HG02610 (cell line): Measurements from ENCODE around the gene OR8I2.
"Not testable (repeated sequence)": the region's sequence is repeated elsewhere in the genome, so short reads cannot be mapped to it uniquely, and the experiment has no call there.

Experiments used
- ATAC-seq: cut with Tn5 transposase; IDR thresholded peaks from one replicate; pipeline ENCODE4 v1.9.1; 2021; ENCODE audit warnings: mild to moderate bottlenecking, moderate library complexity; ENCODE audit not compliant: unreplicated experiment

The OR8I2 gene

GRCh38 chr11:56093008-56093407 lies at the start of gene OR8I2:
OR8I2 (plus strand) TSS chr11:56093308; CDS start chr11:56093308, 0 bp downstream.
- ATAC-seq: no peak

DNA sequence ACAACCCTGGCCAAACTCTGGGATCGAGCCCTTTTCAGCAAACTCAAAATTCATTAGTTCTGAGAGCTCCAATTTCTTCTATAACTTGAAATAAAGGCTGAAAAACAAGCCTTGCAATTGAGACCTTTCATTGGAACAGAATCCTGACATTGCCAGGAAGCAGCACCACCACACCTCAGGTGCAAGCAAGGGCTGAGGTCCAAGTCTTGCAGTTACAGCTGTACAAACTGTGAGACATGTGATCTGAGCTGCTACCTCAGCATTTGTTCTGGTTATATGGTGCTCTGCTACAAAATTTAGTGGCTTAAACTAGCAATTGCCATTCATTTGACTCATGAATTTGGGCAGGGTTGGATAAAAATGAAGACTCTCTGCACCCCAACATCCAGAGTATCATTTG lies 47.6 kb upstream of the OR8I2 start:
- no peak for ATAC-seq

- ATAC-seq: no peak
These were observed 44.6 kb upstream of the OR8I2 start for GRCh38 chr11:56048480-56048879.

DNA sequence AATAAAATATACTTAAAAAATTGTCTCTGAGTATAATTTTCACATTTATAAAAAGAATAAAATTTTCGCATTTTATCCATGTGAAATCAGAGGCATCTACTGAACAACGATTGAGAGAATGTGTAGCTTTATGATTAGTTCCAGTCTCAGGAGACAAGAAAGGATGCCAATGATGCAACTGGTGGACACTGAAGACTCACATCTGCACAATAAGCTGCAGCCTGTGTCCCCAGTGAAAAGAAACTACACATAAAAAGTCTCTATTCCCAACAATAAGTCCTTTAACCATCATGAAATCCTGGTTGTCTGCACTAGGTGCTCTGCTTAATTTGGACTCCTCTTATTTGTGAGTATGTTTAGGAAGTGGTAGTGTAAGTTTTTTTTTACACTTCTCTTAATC lies 43.6 kb upstream of the OR8I2 start:
- no peak for ATAC-seq

DNA sequence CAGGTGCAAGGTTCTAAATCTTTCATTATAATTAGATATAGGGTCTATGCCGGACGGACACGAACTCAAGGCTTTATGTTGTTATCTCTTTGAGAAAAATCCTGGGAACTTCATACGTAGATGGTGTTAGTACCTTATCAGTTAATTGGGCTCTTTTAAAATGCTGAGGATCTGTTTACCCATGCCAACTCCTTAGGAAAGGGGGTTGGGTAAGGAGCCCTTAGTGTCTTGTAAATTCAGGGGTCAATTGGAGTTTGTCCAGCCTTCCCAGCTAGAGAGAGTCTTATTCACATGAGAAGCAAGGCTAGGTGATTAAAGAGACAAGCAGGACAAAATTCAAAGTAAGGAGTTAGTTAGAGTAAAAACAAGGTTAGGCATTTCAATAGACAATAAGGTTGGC lies 36.7 kb upstream of the OR8I2 start:
- not testable (repeated sequence) for ATAC-seq

- ATAC-seq: not testable (repeated sequence)
These were observed 35.4 kb upstream of the OR8I2 start for GRCh38 chr11:56057661-56058237.

DNA sequence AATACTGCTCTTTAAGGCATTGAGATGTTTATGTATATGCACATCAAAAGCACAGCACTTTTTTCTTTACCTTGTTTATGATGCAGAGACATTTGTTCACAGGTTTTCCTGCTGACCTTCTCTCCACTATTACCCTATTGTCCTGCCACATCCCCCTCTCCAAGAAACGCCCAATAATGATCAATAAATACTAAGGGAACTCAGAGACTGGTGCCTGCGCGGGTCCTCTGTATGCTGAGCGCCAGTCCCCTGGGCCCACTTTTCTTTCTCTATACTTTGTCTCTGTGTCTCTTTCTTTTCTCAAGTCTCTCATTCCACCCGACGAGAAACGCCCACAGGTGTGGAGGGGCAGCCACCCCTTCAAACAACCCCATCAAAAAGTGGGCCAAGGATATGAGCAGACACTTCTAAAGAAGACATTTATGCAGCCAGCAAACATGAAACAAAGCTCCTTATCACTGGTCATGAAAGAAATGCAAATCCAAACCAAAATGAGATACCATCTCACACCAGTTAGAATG lies 34.8 kb upstream of the OR8I2 start:
- ATAC-seq: not testable (repeated sequence)

DNA sequence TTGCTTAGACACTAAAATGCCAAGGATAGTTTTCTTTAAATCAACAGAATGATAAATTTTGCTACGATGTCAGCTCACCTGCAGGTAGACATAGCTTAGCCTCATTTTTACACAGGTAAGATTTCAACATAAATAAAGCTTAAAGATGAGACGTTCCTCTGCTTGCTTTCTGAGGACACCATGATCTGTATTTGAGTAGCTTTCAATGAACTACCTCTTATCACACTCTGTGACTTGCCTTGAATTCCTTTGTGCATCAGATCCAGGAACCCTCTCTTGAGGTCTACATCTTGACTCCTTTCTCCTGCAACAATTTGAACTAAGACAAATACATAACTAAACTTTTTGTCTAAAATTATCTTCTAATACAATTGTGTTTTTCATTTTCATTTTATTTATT lies 26.1 kb upstream of the OR8I2 start:
- ATAC-seq: no peak

- no peak for ATAC-seq
These were observed 3.4 kb upstream of the OR8I2 start for GRCh38 chr11:56089697-56090096.

DNA sequence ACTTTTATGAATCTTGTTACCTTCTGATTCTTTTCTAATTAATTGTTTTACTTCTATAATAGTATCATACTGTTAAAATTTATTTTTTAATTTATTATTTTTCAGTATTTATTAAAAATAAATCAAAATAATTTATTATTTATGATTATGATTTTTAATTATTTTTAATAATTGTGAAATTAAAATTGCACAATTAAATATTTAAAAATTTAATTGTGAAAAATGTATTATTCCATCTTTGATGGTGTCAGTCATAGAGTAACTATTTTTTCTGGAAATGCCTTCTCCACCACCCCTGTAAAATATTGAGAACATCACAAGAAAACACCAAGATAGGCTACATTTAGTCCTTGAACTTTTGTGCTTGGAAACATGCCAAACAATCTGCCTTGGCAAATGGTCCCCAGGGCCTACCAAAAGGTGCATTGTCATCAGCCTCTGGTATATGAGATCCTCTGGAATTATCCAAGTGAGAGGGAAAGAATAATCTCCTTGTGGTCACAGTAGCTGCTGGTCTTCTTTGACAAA lies 10.2 kb downstream of the OR8I2 start, which contains the start of gene OR8H2:
Gene OR8H2, plus strand, starts transcription at position 478 of the 528 bp plus-strand sequence. CDS start 1,356 bp downstream, outside the sequence.
- ATAC-seq: no peak

- no peak for ATAC-seq
These were observed 29.0 kb downstream of the OR8I2 start, which contains the start of gene OR8H3 for GRCh38 chr11:56122073-56122472. OR8H3 (plus strand) TSS chr11:56122373; CDS start chr11:56122373, 0 bp downstream.

DNA sequence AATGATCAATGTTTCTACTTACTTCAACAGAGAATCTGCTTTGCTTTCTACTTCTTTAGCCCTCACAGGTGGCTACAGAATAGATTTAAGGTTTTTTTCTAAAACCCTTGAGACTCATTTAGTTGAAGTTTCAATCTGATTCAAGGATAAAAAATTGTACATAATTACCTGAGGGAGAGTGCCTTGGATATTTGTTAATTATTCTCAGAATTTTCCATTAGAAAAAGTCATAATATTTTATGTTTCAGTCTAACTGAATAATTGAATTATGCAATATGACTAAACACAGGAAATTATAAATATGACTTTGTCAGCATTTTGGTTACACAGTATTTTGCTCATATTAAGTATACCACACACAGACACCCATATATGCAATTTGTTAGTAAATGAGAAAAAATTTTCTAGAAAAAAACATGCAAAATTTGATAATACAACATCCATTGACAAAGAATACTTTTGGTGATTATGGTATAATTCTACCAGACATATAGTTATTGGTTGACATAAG lies 47.1 kb downstream of the OR8I2 start, which contains the start of gene OR8J3:
Gene OR8J3, minus strand, starts transcription at position 51 of the 511 bp plus-strand sequence. CDS start 2,483 bp downstream, outside the sequence.
- no peak for ATAC-seq

DNA sequence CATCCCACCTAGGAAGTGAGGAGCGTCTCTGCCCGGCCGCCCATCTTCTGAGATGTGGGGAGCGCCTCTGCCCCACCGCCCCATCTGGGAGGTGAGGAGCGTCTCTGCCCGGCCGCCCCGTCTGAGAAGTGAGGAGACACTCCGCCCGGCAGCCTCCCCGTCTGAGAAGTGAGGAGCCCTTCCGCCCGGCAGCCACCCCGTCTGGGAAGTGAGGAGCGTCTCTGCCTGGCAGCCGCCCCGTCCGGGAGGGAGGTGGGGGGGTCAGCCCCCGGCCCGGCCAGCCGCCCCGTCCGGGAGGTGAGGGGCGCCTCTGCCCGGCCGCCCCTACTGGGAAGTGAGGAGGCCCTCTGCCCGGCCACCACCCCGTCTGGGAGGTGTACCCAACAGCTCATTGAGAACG lies 50.6 kb downstream of the OR8I2 start:
- not testable (repeated sequence) for ATAC-seq
